Stimulated activated naive CD4-positive, alpha-beta T cell treated with Interleukin-2 at 50 U/mL for 16 hours (primary cell): Measurements from ENCODE around the gene AIF1L.

Experiments
- DNase-seq: peaks from one replicate; lab custom pipeline; 2025; lab: John Stamatoyannopoulos, UW

The AIF1L gene

DNA sequence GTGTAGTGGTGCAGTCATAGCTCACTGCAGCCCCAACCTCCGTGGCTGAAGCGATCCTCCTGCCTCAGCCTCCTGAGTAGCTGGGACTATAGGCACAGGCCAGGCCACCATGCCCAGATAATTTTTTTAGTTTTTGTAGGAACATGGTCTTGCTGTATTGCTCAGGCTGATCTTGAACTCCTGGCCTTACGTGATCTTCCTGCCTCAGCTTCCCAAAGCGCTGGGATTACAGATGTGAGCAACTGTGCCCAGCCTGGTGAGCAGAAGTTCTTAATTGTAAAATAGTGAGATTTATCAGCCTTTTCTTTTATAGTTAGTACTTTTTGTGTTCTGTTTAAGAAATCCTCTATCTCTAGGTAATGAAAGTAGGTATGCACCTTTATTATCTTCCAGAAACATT lies 71.6 kb downstream of the AIF1L start:
- DNase-seq: no peak

DNA sequence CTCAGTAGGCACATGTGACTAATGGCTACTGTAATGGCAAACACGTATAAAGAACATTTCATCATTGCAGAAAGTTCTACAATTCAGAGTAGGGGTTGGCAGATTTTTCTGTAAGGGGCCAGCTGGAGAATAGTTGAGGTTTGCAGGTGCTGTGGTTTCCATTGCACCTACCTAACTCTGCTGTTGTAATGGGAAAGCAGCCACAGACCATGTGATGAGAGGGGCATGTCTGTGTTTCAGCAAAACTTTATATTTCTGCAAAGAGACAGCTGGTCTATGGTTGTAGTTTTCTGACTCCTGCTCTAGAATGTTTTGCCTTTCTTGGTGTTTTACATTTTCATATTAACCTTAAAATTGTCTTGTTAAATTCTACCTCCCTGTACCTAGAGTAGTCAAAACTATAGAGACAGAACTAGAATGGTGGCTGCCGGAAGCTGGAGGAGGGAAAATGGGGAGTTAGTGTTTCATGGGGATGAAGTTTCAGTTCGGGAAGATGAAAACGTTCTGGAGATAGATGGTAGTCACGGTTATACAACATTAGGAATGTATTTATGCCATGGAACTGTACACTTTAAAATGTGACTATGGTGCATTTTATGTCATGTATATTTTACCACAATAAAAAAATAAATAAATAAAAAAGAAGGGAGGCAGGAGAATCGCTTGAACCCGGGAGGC lies 73.4 kb downstream of the AIF1L start:
- DNase-seq: no peak
